ENCODE results near the gene UGT2B10. TPM values are rescaled to one million over a fixed set of nuclear protein-coding genes. Genes with fewer than 3 reads are reported as not detected.

Gene UGT2B10
- total RNA-seq, 1 experiment from 2014 or later: not detected

DNA sequence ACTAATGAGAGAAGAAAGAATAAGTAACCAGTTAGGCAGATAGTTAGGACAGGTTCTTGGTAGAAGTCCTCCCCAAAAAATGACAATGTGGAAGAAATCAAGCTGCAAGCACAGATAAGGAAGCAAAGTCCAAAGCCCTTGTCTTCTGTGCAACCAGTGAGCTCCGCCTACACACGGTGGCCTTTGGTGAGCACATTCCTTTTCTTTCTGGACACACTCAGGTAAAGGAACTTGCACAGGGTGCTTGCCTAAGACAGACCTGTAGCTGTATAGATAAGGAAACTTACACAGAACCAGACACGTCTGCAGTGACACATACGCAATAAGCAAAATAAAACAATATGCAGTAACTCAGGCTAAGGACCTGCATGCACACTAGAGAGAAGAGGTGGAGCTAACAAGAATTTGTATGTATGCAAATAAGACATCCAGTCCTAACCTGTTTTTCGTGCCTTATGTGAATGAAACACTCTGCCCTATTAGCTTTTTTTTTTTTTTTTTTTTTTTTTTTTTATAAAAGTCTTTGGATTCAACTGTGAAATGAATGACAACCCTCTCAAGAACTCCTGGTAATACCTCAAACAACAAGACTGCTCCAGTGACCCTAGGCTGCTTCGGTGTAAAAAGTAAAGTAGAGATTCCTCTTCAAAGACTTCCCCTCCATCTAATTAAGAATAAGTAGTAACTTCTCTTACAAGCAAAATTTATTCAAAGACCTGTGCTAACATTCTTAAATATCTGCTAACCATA lies 48.8 kb downstream of the UGT2B10 start:
- in situ Hi-C loops (cut with HindIII; ENCODE audit: low pct_unique_long_range_greater_than_20kb, low sequenced_read_pairs): no loop called here
- no peak for DNase-seq (ENCODE audit: low read depth, low spot score)

- DNase-seq (ENCODE audit: low read depth, low spot score): no peak
- in situ Hi-C loops (cut with HindIII; ENCODE audit: low pct_unique_long_range_greater_than_20kb, low sequenced_read_pairs): no loop called here
Observed at GRCh38 chr4:68865188-68865638, 49.4 kb downstream of the UGT2B10 start.

- in situ Hi-C loops (cut with HindIII; ENCODE audit: low pct_unique_long_range_greater_than_20kb, low sequenced_read_pairs): no loop called here
- DNase-seq (ENCODE audit: low read depth, low spot score): no peak
Observed at GRCh38 chr4:68865760-68866159, 50.0 kb downstream of the UGT2B10 start.

DNA sequence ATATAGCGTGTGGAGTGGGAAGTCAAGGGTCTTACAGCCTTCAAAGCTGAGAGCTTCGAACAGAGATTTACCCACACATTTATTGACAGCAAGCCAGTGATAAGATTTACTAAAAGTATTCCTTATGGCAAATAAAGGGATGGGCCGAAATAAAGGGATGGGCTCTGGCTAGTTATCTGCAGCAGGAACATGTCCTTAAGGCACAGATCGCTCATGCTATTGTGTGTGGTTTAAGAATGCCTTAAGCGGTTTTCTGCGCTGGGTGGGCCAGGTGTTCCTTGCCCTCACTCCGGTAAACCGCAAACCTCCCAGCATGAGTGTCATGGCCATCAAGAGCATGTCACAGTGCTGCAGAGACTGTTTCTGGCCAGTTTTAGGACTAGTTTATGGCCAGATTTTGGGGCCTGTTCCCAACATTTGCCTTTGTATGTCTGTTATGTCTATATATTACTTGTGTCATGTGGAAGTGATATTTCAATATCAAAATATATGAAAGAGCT lies 53.5 kb downstream of the UGT2B10 start:
- in situ Hi-C loops (cut with HindIII; ENCODE audit: low pct_unique_long_range_greater_than_20kb, low sequenced_read_pairs): no loop called here
- no peak for DNase-seq (ENCODE audit: low read depth, low spot score)

DNA sequence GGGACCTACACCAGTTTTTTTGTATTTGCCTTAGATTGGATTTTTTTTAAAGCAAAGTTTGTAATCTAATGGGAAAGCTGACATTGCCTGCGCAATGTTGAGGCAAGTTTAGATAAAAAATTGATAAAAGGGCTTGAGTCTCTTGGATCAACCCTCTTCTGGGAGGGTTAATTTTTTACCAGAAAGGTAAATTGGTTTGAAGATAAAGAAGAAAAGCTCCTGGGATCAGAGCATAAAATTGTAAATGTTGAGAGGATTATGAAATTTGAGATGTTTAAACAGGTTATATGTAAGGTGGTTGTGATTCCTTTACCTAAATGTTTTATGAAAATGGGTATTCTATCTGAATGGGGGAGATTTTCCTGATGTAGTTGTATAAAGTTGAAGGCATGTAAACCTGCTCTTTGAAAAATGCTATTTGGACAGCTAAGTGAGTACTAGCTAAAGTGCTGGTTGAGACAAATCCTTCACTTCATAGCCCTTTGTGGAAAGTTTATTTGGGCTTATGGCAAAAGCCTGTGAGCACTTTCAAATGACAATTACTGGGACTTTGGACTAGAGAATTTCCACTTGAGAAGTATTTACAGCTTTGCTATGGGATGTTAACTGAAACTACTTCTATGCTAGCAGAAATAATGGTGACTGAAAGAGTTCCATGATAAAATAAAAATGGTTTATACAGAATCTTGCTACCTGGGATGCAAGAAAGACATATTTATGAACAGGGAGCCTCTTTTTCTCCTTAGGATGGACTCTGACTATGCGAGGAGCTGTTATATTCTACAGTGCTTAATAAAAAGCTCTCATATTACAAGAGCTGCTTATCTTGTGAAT lies 56.2 kb downstream of the UGT2B10 start:
- in situ Hi-C loops (cut with HindIII; ENCODE audit: low pct_unique_long_range_greater_than_20kb, low sequenced_read_pairs): no loop called here

DNA sequence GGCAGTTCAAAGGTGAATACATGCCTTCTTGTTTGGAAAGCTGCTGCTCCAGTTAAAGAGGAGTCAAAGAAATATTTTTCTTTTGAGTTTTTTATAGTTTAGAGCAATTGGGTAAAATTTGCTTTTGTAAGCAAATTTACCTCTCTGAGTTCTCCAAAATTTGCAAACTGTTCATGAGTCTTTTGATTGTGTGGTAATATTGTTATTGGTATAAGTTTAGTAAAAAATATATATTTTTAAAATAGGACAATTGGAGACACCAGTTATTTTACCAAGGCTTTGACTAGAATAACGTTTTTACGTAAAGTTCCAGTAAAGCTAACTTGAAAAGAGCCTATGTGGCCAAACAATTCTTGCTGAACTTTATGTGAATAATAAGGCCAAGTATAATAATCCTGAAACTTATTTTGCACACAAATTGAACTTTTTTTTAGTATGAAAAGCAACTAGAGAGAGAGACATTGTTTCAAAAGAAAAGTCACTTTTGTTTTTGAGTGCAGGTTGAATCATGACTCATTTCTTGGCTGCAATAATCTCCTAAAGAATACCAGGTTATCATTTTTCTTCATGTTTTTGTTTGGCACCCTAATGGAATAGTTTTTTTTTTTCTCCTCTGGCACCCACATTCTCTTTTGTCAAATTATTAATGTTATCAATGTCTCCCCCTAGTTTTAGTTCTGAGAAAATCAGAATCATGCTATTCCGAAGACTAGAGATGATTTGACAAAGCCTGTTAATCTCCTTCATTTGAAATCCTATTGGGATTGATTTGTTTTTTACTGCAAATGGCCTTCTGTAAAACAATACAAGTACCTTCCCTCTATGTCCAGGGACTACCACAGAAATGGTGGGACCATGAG lies 57.1 kb downstream of the UGT2B10 start:
- in situ Hi-C loops (cut with HindIII; ENCODE audit: low pct_unique_long_range_greater_than_20kb, low sequenced_read_pairs): no loop called here
- DNase-seq (ENCODE audit: low read depth, low spot score): no peak

More for the DNA sequence above, 56.2 kb downstream of the UGT2B10 start:
- no peak for DNase-seq (ENCODE audit: low read depth, low spot score)

DNA sequence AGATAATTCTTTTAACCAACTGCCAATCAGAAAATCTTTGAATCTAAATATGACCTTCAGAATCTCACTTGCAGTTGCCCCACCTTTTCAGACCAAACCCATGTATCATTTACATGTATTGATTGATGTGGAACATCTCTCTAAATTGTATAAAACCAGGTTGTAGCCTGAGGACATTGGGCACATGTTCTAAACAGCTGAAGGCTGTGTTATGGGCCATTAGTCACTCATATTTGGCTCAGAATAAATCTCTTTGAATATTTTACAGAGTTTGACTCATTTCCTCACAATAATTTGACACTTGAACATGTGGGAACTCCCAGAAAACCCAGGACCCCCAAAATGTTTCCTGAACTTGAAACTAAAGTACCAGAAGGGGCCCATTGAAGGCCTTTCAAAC lies 58.7 kb downstream of the UGT2B10 start:
- in situ Hi-C loops (cut with HindIII; ENCODE audit: low pct_unique_long_range_greater_than_20kb, low sequenced_read_pairs): no loop called here
- no peak for DNase-seq (ENCODE audit: low read depth, low spot score)

DNA sequence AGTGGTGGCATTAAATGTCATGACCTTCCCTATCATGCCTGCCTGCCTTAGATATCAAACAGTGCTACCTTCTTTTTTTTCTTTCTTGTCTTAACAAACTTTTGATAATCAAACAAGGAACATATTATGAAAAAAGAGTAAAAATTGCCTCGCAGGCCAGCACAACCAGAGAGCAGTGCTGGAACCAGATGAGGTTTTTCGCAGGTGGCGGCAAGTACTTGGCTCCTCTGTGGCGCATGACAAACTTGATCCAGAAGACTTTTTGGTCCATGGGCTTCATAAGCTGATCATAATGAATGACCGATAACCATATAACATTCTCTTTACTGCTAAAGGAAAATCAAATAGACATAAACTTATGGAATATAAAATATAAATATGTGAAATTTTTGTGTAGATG lies 61.8 kb downstream of the UGT2B10 start:
- in situ Hi-C loops (cut with HindIII; ENCODE audit: low pct_unique_long_range_greater_than_20kb, low sequenced_read_pairs): no loop called here

GRCh38 chr4:68878048-68878447 lies 62.3 kb downstream of the UGT2B10 start:
- DNase-seq (ENCODE audit: low read depth, low spot score): no peak
- in situ Hi-C loops (cut with HindIII; ENCODE audit: low pct_unique_long_range_greater_than_20kb, low sequenced_read_pairs): no loop called here

More for the DNA sequence above, 61.8 kb downstream of the UGT2B10 start:
- no peak for DNase-seq (ENCODE audit: low read depth, low spot score)

Small RNA genes lying within 50 kb of the gene (small RNA-seq; reads per million reads assigned to genes)
- 0 reads per million in 2 experiments for gene AC021146.4
- gene AC021146.9: 0 reads per million in 2 experiments

Other genes with a start within 250 kb of the UGT2B10 start
- gene UGT2B17, start 239.7 kb upstream of the UGT2B10 start, total RNA-seq (2014; rRNA removed; shearing (Covaris generic)): not detected in 2 replicates
- not detected in 2 replicates for gene UGT2B15, start 145.3 kb upstream of the UGT2B10 start, total RNA-seq (2014; rRNA removed; shearing (Covaris generic))
- gene UGT2A3, start 135.8 kb downstream of the UGT2B10 start, total RNA-seq (2014; rRNA removed; shearing (Covaris generic)): not detected in 2 replicates